ENCODE data around the gene COL4A6. TPM values are rescaled to one million over a fixed set of nuclear protein-coding genes. Genes with fewer than 3 reads are reported as not detected.

The COL4A6 gene
- polyA plus RNA-seq, 1 donor from 2014 or later = 1.6 TPM

DNA sequence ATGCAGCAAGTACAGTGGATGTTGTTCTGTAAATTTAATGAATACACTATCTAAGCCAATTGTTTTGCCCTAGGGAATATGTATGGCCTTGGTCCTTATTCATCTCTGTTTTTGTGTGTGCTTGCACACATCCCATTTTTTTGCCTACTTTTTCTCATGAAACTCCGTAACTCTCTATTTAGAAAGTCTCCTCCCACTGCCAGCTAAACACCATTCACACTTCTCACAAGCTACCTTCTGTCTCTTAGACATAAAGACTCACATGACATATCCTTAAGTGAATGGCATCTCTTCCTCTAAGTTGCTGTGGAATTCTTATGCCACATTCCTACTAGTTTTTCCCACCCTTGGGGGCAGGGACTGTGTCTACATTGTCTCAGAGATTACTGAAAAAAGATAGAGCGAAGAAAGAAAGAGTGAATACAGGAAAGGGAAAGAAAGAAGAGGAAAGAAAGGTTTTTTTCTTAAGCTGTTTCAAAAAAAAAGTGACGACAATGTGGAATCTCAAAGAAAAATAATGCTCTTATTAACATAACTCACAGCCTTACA is 229.1 kb downstream of the COL4A6 start:
- Histone ChIP-seq H3K36me3 (ENCODE audit: insufficient read depth, low read length) (no peaks in the 10 kb centered on the region), H4K20me1 (ENCODE audit: insufficient read depth) (no peaks in the 10 kb centered on the region), H3K27me3 (ENCODE audit: insufficient read depth, low read depth, low read length) (no peaks in the 10 kb centered on the region), H3K9ac (ENCODE audit: low read length) (no peak overlapping the region), H3K9me2 (ENCODE audit: insufficient read depth, low read length) (no peaks in the 10 kb centered on the region), H3K4me3 (ENCODE audit: low read length) (no peak overlapping the region), H3K79me2 (replicated peaks; ENCODE audit: insufficient read depth, low read length) (no peaks in the 10 kb centered on the region), H3F3A (ENCODE audit: insufficient read depth, low read length, poor library complexity, severe bottlenecking) (no peaks in the 10 kb centered on the region), H2AFZ (ENCODE audit: low read depth, low read length) (no peak overlapping the region), H3K4me2 (ENCODE audit: low read length) (no peak overlapping the region), H3K27ac (ENCODE audit: low read length) (no peak overlapping the region), H3K9me3 (ENCODE audit: low read length) (no peaks in the 10 kb centered on the region)
- TF ChIP-seq TAF1 (IDR thresholded peaks at IDR 0.05; ENCODE audit: low read depth) (no peak), SMC3 (conservative IDR thresholded peaks at IDR 0.05; ENCODE audit: poor library complexity) (no peak), EP300 (conservative IDR thresholded peaks at IDR 0.05; ENCODE audit: poor library complexity, severe bottlenecking) (no peak), EZH2 (IDR thresholded peaks at IDR 0.05; ENCODE audit: borderline replicate concordance, insufficient read depth, low read length, poor library complexity, severe bottlenecking) (no peak), MXI1 (conservative IDR thresholded peaks at IDR 0.05; ENCODE audit: poor library complexity, severe bottlenecking) (no peak), RAD21 (conservative IDR thresholded peaks at IDR 0.05) (no peak), POLR2AphosphoS5 (IDR thresholded peaks at IDR 0.05) (no peak)
- TF ChIP-seq, protein P1, sequence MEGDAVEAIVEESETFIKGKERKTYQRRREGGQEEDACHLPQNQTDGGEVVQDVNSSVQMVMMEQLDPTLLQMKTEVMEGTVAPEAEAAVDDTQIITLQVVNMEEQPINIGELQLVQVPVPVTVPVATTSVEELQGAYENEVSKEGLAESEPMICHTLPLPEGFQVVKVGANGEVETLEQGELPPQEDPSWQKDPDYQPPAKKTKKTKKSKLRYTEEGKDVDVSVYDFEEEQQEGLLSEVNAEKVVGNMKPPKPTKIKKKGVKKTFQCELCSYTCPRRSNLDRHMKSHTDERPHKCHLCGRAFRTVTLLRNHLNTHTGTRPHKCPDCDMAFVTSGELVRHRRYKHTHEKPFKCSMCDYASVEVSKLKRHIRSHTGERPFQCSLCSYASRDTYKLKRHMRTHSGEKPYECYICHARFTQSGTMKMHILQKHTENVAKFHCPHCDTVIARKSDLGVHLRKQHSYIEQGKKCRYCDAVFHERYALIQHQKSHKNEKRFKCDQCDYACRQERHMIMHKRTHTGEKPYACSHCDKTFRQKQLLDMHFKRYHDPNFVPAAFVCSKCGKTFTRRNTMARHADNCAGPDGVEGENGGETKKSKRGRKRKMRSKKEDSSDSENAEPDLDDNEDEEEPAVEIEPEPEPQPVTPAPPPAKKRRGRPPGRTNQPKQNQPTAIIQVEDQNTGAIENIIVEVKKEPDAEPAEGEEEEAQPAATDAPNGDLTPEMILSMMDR (IDR thresholded peaks at IDR 0.05; ENCODE audit: poor library complexity, severe bottlenecking) = no peak
- TF ChIP-seq, protein P2, sequence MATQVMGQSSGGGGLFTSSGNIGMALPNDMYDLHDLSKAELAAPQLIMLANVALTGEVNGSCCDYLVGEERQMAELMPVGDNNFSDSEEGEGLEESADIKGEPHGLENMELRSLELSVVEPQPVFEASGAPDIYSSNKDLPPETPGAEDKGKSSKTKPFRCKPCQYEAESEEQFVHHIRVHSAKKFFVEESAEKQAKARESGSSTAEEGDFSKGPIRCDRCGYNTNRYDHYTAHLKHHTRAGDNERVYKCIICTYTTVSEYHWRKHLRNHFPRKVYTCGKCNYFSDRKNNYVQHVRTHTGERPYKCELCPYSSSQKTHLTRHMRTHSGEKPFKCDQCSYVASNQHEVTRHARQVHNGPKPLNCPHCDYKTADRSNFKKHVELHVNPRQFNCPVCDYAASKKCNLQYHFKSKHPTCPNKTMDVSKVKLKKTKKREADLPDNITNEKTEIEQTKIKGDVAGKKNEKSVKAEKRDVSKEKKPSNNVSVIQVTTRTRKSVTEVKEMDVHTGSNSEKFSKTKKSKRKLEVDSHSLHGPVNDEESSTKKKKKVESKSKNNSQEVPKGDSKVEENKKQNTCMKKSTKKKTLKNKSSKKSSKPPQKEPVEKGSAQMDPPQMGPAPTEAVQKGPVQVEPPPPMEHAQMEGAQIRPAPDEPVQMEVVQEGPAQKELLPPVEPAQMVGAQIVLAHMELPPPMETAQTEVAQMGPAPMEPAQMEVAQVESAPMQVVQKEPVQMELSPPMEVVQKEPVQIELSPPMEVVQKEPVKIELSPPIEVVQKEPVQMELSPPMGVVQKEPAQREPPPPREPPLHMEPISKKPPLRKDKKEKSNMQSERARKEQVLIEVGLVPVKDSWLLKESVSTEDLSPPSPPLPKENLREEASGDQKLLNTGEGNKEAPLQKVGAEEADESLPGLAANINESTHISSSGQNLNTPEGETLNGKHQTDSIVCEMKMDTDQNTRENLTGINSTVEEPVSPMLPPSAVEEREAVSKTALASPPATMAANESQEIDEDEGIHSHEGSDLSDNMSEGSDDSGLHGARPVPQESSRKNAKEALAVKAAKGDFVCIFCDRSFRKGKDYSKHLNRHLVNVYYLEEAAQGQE (IDR thresholded peaks at IDR 0.05; ENCODE audit: borderline replicate concordance) = no peak

DNA sequence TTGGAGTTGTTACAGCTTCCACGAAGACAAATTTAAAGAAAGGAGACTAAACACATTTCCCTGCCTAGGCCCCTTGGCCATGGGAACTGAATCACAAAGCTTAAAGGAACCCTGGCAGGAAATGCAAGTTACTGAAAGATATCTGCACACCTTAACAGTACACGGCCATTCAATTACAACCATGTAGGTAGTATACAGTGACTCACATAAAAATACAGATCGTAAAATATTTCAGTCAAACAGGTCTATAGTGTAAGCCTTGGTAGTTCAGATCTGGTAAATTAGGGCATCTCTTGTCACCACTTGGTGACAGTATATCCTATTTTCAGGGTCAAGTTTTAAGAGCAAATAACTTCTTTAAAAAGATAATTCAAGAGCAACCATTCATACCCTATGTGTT is 234.7 kb downstream of the COL4A6 start:
- no peaks in the 10 kb centered on the region for H3K36me3 ChIP-seq (ENCODE audit: insufficient read depth, low read length)
- no peaks in the 10 kb centered on the region for H3K27me3 ChIP-seq (ENCODE audit: insufficient read depth, low read depth, low read length)
- no peaks in the 10 kb centered on the region for H3K9me2 ChIP-seq (ENCODE audit: insufficient read depth, low read length)
- no peak overlapping the region for H3K9ac ChIP-seq (ENCODE audit: low read length)
- H3K4me3 ChIP-seq (ENCODE audit: low read length) = no peak overlapping the region
- no peak overlapping the region for H3K27ac ChIP-seq (ENCODE audit: low read length)
- H2AFZ ChIP-seq (ENCODE audit: low read depth, low read length) = no peak overlapping the region
- H4K20me1 ChIP-seq (ENCODE audit: insufficient read depth) = no peaks in the 10 kb centered on the region
- H3F3A ChIP-seq (ENCODE audit: insufficient read depth, low read length, poor library complexity, severe bottlenecking) = no peaks in the 10 kb centered on the region
- no peak for TF ChIP-seq POLR2AphosphoS5 (IDR thresholded peaks at IDR 0.05)
- no peak for TF ChIP-seq EP300 (conservative IDR thresholded peaks at IDR 0.05; ENCODE audit: poor library complexity, severe bottlenecking)
- no peak overlapping the region for H3K4me2 ChIP-seq (ENCODE audit: low read length)
- no peaks in the 10 kb centered on the region for H3K79me2 ChIP-seq (replicated peaks; ENCODE audit: insufficient read depth, low read length)
- H3K9me3 ChIP-seq (ENCODE audit: low read length) = no peaks in the 10 kb centered on the region

All from neural cell (in vitro differentiated cells).